Measurements from ENCODE around the gene GCK. TPM values are rescaled to one million over a fixed set of nuclear protein-coding genes. Genes with fewer than 3 reads are reported as not detected.

Gene GCK
- total RNA-seq, 1 donor from 2014 or later, result 0.47 TPM

DNA sequence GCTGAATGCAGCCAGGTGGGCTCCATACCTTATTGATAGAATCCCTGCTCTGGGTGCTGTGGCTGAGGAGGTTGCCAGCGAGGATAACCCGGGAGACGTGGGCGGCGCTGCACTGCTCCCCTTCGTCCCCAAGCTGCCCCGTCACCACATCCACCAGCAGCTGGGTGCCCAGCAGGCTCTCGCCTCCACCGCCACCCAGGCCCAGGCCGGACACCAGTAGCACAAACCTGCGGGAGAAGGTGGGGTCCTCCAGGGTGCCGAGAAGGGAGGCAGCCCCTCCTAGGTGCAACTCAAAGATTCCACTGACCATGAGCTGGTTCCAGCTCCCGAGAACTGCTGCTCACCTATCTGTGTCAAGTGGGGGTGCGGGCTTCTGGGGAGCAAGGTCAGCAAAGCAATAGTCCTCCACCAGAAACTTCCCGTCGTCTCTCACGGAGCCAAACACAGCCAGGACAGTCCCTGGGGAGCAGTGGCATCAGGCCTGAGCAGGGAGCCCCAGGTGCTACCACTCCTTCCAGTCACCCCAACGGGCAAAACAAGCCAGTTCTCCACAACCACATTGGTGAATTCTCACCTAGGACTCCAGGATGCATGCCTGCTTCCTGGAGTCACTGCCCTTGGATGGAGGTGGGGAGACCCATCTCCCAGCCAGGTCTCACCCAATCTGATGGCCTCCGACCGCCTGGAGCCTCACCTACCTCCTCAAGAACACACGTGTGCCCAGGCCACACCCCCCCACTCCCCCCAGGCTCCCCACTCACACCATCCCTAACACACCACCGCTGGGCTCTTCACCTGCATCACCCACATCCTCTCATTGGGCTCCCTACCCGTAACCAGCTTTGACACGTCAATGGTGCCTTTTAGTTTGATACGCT is 72.2 kb downstream of the GCK start:
- peaks cover 3% of the 10 kb centered on the region for H3K4me1 ChIP-seq
- H3K4me3 ChIP-seq, result no peak overlapping the region
- no peak overlapping the region for H3K27ac ChIP-seq
- intact Hi-C loops (cut with DNase I), result no loop called here
- peaks cover 69% of the 10 kb centered on the region for H3K36me3 ChIP-seq
- ATAC-seq (no peak), DNase-seq (no peak)
- no peaks in the 10 kb centered on the region for H3K9me3 ChIP-seq
- no peaks in the 10 kb centered on the region for H3K27me3 ChIP-seq (ENCODE audit: low read depth)
- TF ChIP-seq, protein P1, sequence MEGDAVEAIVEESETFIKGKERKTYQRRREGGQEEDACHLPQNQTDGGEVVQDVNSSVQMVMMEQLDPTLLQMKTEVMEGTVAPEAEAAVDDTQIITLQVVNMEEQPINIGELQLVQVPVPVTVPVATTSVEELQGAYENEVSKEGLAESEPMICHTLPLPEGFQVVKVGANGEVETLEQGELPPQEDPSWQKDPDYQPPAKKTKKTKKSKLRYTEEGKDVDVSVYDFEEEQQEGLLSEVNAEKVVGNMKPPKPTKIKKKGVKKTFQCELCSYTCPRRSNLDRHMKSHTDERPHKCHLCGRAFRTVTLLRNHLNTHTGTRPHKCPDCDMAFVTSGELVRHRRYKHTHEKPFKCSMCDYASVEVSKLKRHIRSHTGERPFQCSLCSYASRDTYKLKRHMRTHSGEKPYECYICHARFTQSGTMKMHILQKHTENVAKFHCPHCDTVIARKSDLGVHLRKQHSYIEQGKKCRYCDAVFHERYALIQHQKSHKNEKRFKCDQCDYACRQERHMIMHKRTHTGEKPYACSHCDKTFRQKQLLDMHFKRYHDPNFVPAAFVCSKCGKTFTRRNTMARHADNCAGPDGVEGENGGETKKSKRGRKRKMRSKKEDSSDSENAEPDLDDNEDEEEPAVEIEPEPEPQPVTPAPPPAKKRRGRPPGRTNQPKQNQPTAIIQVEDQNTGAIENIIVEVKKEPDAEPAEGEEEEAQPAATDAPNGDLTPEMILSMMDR (IDR thresholded peaks at IDR 0.05), result no peak

DNA sequence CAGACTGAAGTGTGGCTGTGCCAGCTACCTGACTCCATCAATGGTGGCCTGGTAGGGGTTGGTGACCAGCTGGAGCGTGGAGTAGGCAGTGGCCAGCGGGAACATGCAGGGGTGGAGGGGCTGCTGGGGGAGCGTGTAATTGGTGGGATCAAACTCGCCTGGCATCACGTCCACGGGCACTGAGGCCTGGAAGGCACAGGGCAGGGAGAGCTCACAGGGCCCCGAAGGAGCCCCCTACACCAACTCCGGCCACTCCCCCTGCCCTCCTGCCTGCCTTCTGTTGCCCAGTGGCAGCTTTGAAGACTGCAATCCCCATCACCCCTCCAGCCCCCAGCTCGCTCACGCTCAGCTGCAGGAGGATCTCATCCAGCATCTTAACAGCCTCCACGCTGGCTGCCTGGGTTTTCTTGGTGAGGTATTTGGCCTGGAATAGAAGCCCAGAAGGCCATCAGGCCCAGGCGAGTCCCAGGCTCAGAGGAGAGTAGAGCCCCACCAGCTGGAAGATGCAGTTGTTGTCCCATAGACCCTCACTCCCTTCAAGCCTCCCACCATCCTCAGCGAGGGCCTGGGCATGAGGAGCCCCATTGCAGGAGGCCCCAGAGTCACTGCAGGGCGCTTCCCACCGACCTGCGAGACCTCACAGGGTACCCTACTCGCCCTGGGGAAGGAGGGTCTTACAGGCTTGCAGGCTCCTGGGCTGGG is 73.0 kb downstream of the GCK start:
- H3K4me3 ChIP-seq, result no peak overlapping the region
- peaks cover 72% of the 10 kb centered on the region for H3K36me3 ChIP-seq
- ATAC-seq (no peak), DNase-seq (no peak)
- TF ChIP-seq, protein P1 (IDR thresholded peaks at IDR 0.05), result no peak
- H3K27me3 ChIP-seq (ENCODE audit: low read depth), result no peaks in the 10 kb centered on the region
- intact Hi-C loops (cut with DNase I), result no loop called here
- H3K4me1 ChIP-seq, result no peaks in the 10 kb centered on the region
- no peaks in the 10 kb centered on the region for H3K9me3 ChIP-seq
- no peak overlapping the region for H3K27ac ChIP-seq

DNA sequence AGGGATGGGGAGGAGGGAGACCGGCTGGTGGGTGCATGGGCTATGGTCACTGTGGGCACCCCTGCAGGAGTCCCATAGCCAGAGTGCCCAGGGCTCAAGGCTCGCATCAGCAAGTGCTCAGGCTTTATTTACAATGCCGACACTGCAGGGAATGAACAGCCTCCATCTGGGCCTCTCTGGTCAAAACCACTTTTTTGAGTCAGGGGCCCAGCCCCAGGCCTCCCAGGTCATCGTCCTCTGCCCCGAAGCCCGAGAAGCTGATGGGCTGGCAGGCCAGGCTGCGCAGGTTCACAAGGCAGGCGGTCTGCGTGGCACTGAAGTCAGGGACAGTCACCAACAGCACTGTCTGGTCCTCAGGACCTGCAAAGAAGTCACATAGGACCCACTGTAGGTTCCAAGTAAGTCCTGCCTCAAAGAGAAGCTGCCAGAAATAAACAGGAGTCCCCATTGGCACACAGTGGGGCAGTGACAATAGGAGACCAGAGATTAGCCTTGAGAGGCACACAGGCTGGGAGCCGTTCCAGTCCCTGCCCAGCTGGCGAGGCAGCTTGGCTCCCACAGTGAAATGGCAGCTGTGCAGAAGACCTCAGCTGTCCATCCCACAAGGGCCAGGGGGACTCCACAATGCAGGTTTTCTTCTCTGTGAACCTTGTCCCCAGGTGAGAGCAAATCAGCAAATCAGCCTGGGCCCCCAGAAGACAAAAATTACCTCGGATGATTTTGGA is 74.5 kb downstream of the GCK start:
- Histone ChIP-seq H3K4me3 (no peak overlapping the region), H3K36me3 (peaks cover 74% of the 10 kb centered on the region), H3K27me3 (ENCODE audit: low read depth) (no peaks in the 10 kb centered on the region), H3K27ac (no peak overlapping the region), H3K9me3 (no peaks in the 10 kb centered on the region), H3K4me1 (no peaks in the 10 kb centered on the region)
- intact Hi-C loops (cut with DNase I), result no loop called here
- DNase-seq (no peak), ATAC-seq (no peak)
- TF ChIP-seq, protein P1 (IDR thresholded peaks at IDR 0.05), result no peak

DNA sequence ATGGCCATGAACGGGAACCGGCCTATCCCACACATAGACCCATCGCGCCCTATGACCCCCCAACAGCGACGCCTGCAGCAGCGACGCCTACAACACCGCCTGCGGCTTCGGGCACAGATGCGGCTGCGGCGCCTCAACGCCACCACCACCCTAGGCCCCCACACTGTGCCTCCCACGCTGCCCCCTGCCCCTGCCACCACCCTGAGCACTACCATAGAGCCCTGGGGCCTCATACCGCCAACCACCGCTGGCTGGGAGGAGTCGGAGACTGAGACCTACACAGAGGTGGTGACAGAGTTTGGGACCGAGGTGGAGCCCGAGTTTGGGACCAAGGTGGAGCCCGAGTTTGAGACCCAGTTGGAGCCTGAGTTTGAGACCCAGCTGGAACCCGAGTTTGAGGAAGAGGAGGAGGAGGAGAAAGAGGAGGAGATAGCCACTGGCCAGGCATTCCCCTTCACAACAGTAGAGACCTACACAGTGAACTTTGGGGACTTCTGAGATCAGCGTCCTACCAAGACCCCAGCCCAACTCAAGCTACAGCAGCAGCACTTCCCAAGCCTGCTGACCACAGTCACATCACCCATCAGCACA is 75.4 kb downstream of the GCK start:
- intact Hi-C loops (cut with DNase I), result no loop called here
- H3K4me1 ChIP-seq, result no peaks in the 10 kb centered on the region
- no peak for ATAC-seq
- TF ChIP-seq, protein P1 (IDR thresholded peaks at IDR 0.05), result no peak
- no peak overlapping the region for H3K27ac ChIP-seq
- no peak overlapping the region for H3K4me3 ChIP-seq
- peaks cover 81% of the 10 kb centered on the region for H3K36me3 ChIP-seq
- no peaks in the 10 kb centered on the region for H3K27me3 ChIP-seq (ENCODE audit: low read depth)
- no peak for DNase-seq
- H3K9me3 ChIP-seq, result no peaks in the 10 kb centered on the region

All from lower lobe of right lung (tissue), 2 donors.